ENCODE measurements around the gene MSANTD3. TPM values are rescaled to one million over a fixed set of nuclear protein-coding genes. Genes with fewer than 3 reads are reported as not detected.
"Not testable (repeated sequence)": the region's sequence is repeated elsewhere in the genome, so short reads cannot be mapped to it uniquely, and the experiment has no call there.

MSANTD3 gene, protein sequence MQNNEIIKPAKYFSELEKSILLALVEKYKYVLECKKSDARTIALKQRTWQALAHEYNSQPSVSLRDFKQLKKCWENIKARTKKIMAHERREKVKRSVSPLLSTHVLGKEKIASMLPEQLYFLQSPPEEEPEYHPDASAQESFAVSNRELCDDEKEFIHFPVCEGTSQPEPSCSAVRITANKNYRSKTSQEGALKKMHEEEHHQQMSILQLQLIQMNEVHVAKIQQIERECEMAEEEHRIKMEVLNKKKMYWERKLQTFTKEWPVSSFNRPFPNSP
- polyA plus RNA-seq (ENCODE audit: insufficient read length): 14.3 TPM

DNA sequence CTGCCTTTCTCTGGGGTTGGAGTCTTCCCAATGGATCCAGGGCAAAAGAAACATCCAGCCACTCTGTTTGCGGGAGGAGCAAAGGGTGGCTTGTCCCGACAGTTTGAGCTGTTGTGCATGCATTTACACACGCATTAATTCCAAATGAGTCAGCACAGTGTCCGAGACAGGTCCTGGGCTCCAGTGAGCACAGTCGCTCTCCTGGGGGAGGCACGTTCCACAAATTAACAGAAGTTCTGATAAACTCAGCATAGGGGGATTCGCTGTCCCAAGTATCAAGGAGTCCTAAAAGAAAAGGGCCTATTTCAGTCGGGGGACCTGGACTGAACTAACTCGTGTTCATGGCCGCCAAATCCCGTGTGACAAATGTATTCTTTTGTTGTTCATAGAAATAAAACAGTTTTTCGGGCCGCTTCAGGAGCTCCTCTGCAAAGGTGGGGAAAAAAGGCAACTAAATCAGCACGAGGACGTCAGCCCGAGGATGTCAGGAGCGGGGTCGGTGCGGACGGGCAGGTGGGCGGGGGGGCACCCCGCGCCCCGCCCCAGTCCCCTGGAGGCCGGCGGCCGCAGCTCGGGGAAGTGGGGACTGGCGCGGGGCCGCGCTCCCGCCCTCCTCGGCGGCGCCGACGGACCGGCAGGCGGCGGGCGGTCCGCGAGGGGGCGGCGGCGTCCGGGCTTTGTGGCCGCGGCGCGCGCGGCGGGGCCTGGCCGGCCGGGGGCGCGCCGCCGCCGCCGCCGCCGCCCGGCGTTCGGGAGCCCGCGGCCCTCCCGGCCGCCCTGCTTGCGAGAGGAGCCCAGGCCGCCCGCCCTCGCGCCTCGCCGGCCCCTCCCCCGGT, at the start of gene MSANTD3:
Gene MSANTD3 (plus strand): TSS at position 614 of the 836 bp plus-strand sequence. CDS start 14,796 bp downstream, outside the sequence.
- no peak for DNase-seq (ENCODE audit: low read depth)

DNA sequence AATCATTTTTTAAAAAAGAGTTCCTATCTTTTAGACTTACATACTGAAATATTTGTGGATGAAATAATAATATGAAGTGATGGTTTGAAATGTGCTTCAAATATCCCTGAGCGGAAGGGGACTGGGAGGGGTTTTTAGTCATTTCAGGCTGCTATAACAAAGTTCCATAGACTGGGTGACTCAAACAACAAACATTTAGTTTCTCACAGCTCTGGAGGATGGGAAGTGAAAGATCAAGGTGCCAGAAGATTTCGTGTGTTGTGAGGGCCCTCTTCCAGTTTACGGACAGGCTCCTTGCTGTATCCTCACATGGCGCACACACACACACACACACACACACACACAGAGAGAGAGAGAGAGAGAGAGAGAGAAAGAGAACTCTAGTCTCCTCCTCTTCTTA, 47.1 kb upstream of the MSANTD3 start:
- DNase-seq (ENCODE audit: low read depth): no peak

DNA sequence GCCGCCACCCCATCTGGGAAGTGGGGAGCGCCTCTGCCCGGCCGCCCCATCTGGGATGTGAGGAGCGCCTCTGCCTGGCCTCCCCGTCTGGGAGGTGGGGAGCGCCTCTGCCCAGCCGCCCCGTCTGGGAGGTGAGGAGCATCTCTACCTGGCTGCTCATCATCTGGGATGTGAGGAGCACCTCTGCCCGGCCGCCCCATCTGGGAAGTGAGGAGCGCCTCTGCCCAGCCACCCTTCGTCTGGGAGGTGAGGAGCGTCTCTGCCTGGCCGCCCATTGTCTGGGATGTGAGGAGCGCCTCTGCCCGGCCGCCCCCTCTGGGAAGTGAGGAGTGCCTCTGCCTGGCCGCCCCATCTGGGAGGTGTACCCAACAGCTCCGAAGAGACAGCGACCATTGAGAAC, 34.0 kb upstream of the MSANTD3 start:
- DNase-seq (ENCODE audit: low read depth): not testable (repeated sequence)

DNA sequence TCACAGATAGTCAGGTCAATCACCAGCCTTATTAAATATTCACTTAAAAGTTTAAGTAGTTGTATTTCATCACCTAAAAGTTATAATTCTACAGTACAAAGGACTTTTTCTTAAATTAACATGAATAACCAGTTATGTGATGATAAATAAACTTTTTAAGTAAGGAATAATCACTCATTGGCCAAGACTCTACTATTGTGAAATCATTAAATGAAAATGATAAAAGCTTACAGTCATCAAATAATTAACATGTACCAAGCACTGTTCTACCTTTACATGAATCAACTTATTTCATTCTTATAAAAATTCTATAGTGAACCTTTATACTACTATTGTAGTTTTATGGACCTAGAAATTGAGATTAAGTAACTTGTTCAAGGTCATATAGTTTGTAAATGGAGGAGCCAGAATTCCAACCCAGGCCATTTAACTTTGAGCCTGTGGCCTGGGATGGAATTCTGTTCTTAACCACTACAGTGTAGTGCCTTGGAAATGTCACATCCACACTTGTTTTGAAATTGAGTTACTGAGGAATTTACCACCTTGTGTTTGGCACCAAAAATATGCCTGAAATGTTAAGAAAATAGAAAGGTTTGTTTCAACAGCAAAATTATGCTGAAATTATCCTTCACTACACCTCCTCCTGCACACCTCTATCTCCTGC, 32.8 kb upstream of the MSANTD3 start:
- no peak for DNase-seq (ENCODE audit: low read depth)

DNA sequence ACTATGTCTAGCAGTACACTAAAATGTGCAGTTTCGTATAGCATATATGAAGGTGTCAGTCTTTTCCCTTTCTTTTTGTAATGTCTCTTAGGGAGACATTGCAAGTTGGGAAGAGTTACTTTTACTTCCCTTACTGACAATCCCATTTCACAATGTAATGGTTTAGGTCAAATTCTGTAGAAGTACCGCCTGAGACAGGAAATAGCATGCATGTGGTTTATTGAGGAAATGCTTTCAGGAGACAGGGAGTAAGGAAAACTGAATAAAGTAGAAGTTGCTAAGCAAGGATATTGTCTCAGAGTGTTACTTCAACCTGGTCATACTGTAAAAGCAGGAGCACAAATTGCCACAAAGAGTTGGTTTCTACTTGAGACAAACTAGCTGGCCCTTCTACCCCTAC, 32.1 kb upstream of the MSANTD3 start:
- no peak for DNase-seq (ENCODE audit: low read depth)

DNA sequence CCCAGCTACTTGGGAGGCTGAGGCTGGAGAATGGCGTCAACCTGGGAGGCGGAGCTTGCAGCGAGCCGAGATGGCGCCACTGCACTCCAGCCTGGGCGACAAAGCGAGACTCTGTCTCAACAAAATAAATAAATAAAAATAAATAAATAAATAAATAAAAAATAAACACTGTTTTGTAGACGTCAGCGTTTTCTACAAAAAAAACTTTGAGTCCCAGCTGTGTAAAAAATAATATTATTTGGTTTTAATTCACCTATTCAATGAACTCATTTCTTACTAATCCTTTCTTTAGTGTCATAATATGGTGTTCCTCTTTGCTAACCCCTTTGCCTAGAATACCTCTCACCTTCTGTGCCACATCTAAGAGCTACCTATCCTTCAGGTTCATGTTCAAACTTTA, 30.2 kb upstream of the MSANTD3 start:
- DNase-seq (ENCODE audit: low read depth): no peak

DNA sequence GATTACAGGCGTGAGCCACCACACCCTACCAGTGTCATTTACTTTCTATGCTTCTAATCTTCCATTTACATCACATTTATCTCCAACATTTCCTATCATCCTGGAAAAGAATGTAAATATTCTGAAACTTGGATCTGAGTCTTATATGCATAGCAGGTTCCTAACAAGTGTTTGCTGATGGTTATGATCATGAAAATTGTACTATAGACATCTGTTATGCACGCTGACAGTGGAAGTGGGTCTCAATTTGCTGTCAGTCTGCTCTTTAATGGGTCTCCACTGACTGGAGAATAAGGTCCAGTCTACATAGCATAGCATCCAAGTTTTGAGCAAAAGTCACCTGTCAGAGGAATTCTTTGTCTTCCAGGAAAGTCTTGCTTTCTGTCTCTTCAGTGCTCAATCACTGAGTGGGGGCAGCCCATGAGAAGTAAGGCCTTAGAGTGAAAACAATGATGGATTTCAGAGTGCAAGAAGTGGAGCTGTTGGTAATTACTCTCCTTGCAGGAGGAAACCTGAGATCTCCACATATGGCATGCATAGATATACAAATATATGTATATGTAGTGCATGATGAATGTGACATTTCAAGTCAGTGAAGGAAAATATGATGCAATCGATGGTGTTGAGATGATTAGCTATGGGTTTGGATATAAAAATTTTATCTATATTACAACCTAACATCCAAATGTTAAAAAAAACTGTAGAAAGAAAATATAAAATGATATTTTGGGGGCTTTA, 29.2 kb upstream of the MSANTD3 start:
- DNase-seq (ENCODE audit: low read depth): no peak

DNA sequence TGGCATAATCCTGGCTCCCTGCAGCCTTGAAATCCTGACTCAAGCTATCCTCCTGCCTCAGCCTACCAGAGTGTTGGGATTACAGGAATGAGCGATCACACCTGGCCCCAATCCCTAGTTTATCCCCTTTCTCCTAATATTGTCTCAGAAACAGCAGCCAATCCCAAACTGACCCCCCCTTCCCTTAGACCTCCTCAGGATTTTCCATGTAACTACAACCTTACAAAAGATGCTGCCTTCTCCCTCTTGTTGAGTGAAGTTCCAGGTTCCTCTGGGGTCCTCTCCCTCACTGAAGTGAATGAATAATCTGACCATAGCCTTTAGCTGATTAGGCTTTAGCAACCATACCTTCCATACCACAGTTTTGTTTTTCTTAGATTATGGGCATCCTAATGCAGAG, 25.9 kb upstream of the MSANTD3 start:
- DNase-seq (ENCODE audit: low read depth): no peak

DNA sequence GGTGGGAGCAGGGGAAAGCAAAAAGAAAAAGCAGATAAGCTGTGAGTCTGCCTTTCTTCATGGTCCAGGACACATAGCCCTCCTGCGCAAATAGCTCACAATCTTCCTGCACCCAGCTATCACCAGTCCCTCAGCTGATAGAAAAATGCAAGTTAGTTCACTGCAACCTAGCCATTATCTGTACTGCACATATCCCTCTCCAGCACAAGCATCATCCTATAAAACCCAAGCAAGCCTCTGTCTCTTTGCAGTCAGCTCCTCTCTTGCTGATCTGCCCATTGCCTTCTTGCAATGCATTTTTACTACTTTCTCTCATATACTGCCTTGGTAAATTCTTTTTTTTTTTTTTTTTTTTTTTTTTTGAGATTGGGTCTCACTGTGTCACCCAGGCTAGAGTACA, 20.0 kb upstream of the MSANTD3 start:
- no peak for DNase-seq (ENCODE audit: low read depth)

DNA sequence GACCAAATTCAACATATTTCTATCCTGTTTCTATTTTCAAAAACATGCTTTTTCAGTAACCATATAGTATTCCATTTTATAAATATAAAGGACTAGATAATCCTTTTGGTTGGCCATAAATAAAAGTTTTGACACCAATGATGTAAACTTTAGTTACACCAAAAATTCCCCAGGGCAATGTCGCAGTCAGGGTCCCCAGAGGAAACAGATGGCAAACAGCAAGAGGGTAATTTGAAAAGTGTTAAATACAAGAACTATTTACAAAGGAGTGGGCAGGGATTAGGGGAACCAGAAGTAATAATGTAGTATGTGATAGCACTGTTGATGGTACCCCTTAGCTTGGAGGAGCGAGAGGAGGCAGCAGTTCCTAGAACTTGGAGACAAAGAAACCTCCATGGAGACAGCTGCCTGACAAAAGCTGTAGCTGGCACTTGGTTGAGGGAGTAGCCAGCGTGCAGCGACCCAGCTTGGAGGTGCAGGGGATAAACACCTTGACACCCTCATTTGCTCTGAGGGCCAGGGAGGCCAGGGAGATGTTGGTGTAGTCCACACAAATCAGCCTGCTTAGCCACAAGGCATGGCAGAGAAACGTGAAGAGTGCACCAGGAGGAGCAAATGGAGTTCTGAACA, 18.3 kb upstream of the MSANTD3 start:
- no peak for DNase-seq (ENCODE audit: low read depth)

DNA sequence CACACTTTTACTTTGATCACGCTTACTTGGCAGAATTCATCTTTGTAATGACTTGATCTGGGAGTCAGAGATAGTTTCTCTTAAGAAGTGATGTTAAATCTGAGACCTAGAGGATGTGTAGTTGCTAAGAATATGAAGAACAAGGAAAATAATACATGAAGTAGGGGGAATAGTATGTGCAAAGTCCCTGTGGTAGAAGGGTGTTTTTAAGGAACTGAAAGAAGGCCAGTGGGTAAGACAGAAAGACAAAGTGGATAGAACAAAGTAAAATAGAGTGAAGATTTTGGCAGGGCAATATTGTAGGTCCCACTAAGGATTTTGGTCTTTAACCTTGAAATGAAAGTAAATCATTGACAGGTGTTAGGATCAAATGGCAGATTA, 17.8 kb upstream of the MSANTD3 start:
- DNase-seq (ENCODE audit: low read depth): no peak

DNA sequence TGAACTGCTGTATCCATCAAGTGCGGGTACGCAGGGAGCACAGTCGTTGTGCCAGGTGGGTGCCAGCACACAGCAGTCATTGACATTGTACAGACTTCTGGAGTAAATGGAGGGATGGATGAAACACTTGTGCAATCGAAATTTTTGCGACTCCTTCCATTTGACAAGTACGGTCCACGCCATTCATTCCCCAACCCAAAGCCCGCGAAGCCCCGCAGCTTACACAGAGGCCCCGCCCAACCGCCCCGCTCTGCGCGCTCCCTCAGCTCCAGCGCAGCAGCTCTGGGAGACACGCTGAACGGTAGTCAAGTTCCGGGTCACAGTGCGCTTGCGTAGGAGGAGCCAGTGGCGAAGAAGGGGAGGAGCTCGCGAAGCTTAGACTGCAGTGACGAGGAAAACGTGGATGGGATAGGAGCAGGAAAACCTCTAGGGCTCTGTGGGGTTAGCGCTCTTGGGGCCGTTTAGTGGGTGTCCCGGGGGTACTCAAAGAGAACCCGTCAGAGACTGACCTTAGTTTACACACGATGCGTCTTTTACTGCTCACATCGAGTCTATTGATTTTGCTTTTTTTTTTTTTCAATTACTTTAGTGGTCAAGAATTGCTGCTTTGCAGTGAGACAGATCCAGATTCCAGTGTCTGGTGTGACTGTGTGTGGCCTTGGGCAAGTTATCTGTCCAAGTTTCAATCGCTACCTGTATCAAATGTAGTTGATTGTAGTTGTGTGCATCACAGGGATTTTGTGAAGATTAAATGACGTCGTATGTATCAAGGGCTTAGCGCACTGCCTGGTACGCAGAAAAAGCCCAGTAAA, 15.3 kb upstream of the MSANTD3 start:
- DNase-seq (ENCODE audit: low read depth): peak; percentile 75

DNA sequence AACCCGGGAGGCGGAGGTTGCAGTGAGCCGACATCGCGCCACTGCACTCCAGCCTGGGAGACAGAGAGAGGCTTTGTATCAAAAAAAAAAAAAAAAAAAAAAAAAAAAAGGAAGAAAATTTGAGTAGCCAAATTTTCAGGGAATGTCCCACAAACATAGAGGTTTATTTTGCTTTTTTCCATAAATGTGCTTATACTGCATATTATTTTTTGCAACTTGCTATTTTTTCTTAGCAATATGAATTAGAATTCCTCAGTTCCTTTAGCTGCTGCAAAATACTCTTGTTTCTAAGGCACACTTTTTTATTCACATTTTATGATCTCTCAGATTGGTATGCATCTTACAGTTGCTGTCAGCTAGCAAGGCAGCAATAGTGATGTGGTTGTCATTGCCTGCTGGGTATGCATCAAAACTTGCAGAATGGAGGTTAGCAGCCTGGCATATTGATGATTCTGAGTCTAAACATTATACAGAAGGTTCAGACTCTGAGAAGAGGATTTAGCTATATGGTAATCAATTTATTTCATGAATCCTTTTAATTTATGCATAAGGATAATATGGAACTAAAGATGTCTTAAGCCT, 13.0 kb upstream of the MSANTD3 start:
- no peak for DNase-seq (ENCODE audit: low read depth)

DNA sequence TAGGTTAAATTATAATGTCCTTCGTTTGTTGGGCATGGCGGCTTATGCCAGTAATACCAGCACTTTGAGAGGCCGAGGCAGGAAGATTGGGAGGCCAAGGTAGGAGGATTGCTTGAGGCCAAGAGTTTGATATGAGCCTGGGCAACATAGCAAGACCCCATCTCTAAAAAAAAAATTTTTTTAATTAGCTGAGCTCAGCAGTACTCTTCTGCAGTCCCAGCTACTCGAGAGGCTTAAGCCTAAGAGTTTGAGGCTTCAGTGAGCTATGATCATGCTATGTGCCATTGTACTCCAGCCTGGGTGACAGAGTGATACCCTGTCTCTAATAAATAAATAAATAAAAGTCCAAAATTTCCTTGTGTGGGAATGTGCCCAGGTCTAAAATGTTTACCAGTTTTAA, 9.1 kb upstream of the MSANTD3 start:
- DNase-seq (ENCODE audit: low read depth): no peak

DNA sequence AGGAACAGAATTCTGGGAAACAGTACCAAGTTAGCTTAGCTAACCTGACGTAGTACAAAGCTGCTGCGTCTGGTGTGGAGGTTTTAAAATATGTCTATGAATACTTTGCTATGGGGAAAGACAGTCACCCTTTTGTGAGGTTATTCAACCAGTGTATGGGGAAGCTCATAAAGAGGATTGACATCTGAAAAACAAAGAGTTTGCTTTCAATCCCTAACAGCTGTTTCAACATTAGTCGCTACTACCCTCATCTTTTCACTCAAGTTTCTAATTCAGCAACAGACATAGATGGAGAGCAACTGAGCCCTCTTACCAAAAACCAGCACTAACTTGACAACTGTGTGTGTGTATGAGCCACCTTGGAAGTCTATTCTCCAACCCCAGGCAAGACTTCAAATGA, 7.8 kb upstream of the MSANTD3 start:
- DNase-seq (ENCODE audit: low read depth): no peak

DNA sequence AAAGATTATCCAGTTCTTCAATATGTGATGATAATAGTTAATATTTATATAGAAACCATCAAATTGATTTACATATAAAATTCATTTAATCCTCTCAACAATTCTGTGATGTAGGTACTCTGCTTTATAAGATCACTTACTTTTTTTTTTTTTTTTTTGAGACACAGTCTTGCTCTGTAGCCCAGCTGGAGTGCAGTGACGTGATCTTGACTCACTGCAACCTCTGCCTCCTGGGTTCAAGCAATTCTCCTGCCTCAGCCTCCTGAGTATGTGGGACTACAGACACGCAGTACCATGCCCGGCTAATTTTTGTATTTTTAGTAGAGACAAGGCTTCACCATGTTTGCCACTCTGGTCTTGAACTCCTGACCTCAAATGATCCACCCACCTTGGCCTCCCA, 5.8 kb upstream of the MSANTD3 start:
- not testable (repeated sequence) for DNase-seq (ENCODE audit: low read depth)

DNA sequence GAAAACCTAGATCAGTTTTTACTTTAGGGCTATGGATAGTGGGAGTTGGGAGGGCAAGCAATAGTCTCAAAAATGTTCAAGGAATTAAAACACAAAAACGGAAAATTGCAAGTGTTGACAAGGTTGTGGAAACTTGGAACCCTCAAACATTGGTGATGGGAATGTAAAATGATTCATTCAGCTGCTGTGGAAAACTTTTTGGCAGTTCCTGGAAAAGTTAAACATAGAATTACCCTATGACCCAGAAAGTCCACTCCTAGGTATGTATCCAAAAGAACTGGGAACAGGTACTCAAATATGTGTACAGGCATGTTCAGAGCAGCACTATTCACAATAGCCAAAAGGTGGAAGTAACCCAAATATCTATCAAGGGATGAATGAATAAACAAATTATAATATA, 1.2 kb upstream of the MSANTD3 start:
- DNase-seq (ENCODE audit: low read depth): no peak

DNA sequence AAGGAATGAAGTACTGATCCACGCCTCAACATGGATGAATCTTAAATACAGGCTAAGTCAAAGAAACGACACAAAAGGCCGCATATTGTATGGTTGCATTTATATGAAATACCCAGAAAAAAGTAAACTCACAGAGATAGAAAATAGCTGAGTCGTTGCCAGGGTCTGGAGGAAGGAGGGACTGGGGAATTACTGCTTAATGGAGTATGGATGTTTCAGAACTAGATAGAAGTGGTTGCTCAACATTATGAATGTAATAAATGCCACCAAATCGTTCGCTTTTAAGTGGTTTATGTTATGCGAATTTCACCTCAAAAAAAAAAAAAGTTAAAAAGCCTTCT, 784 bp upstream of the MSANTD3 start:
- DNase-seq (ENCODE audit: low read depth): no peak

DNA sequence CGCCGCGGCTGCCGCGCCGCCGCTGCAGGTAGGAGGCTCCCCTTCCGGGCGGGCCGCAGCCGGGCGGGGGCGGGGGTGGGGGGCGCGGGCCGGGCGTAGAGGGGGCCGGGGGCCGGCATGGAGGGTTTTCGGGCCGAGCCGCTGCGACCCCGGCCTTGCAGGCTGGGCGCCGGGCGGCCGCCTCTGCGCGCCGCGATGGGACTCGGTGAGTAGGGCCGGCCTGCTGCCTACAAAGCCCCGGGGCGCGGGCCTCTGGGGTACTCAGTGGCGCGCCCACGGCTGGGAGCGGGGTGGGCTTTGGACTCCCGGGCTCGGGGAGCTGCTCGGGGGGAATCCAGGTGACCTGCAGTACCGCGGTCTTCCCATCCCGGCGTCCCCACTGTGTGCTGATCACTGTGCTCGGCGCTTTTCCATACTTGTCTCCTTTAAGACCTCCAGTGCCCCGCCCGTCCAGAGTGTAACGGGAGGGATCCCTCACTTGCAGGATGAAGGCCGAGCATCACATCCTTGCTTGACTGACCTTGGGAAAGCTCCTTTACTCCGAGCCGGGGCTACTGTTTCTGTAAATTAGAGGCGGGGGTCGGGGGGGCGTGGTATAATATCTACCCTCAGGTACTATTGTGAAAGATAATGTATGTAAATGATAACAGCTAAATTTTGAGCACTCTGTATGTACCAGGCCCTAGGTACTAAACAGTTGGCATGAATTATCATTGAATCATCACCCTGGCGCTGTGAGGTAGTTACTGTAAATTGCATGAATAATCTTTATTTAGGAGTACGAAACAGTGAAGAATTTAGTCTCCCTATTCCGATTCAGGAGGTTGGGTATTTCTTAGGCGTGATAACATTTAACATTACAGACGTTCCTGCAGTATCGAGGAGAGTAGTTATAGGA, 672 bp downstream of the MSANTD3 start:
- no peak for DNase-seq (ENCODE audit: low read depth)
